Osteocyte (in vitro differentiated cells): ENCODE measurements around the gene CCNA2. TPM values are rescaled to one million over a fixed set of nuclear protein-coding genes. Genes with fewer than 3 reads are reported as not detected.

Experiments
- DNase-seq: peaks from one replicate; pipeline ENCODE4 v3.0.0; 2021; ENCODE audit warnings: mixed read lengths; ENCODE audit not compliant: unreplicated experiment; ENCODE audit errors: extremely low spot score
- H3K27ac Mint-ChIP-seq: one replicate; pipeline ENCODE4 v1.8.0; 2021; ENCODE audit warnings: mild to moderate bottlenecking, mixed read lengths; ENCODE audit not compliant: unreplicated experiment
- H3K27me3 Mint-ChIP-seq: one replicate; pipeline ENCODE4 v1.8.0; 2021; ENCODE audit warnings: mixed read lengths; ENCODE audit not compliant: unreplicated experiment
- H3K36me3 Mint-ChIP-seq: one replicate; pipeline ENCODE4 v1.8.0; 2021; ENCODE audit warnings: mixed read lengths; ENCODE audit not compliant: unreplicated experiment
- H3K4me1 Mint-ChIP-seq: one replicate; pipeline ENCODE4 v1.8.0; 2021; ENCODE audit warnings: mixed read lengths; ENCODE audit not compliant: unreplicated experiment
- H3K4me3 Mint-ChIP-seq: one replicate; pipeline ENCODE4 v1.8.0; 2021; ENCODE audit warnings: mild to moderate bottlenecking, moderate library complexity, mixed read lengths; ENCODE audit not compliant: unreplicated experiment
- H3K9me3 Mint-ChIP-seq: one replicate; pipeline ENCODE4 v1.8.0; 2021; ENCODE audit warnings: mixed read lengths; ENCODE audit not compliant: unreplicated experiment
- total RNA-seq: library from RNA; stranded (reverse); gene quantifications from 2 replicates; pipeline ENCODE4 v1.2.1, GENCODE V29; 2021
- TF ChIP-seq, protein P1 (sequence below): fragments of 200-600 bp; sonication (generic); IDR thresholded peaks from 2 replicates; pipeline ENCODE4 v1.5.0; 2021; ENCODE audit warnings: antibody characterized with exemption, mild to moderate bottlenecking, moderate library complexity

CCNA2 gene
- total RNA-seq, 1 donor from 2014 or later = 9.6 TPM

DNA sequence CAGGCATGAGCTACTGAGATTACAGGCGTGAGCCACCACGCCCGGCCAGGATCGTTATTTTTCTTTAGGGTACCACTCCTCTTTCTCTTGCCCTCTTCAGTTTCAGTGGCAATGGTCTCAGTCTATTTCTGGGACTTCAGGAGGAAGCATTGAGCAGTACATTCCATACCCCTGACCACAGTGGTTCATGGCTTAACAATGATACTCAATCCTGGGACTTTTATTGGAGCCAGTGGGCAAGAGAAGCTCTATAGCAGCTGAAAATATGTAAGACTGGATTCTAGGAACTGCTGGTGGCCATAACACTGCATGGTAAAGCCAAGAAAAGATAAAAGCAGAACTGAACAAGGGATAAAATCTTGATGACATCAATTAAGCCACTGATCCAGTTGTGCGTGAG, 5.8 kb upstream of the CCNA2 start:
- Mint-ChIP-seq H3K4me3 (no peak overlapping the region), H3K36me3 (peaks cover 23% of the 10 kb centered on the region), H3K27ac (no peak overlapping the region), H3K27me3 (no peaks in the 10 kb centered on the region), H3K4me1 (no peaks in the 10 kb centered on the region), H3K9me3 (no peaks in the 10 kb centered on the region)
- TF ChIP-seq, protein P1, sequence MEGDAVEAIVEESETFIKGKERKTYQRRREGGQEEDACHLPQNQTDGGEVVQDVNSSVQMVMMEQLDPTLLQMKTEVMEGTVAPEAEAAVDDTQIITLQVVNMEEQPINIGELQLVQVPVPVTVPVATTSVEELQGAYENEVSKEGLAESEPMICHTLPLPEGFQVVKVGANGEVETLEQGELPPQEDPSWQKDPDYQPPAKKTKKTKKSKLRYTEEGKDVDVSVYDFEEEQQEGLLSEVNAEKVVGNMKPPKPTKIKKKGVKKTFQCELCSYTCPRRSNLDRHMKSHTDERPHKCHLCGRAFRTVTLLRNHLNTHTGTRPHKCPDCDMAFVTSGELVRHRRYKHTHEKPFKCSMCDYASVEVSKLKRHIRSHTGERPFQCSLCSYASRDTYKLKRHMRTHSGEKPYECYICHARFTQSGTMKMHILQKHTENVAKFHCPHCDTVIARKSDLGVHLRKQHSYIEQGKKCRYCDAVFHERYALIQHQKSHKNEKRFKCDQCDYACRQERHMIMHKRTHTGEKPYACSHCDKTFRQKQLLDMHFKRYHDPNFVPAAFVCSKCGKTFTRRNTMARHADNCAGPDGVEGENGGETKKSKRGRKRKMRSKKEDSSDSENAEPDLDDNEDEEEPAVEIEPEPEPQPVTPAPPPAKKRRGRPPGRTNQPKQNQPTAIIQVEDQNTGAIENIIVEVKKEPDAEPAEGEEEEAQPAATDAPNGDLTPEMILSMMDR = no peak
- DNase-seq = no peak

DNA sequence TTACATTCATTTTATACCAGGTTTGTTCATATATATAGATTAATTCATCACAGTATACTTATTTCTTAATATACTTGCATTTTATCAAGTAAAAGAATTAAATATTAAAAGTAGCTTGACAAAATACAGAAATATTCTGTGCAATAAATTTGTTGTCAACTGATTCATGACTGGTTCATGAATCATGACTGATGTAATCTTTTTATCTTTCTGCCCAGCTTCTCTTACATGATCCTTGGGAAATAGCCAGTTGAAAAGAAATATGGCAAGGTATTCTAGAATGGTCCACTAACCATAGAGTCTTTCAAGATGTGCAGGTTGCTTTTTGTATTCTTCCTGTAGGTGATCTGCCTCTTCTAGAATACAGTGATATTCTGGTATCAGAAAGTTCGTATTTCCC, 4.2 kb upstream of the CCNA2 start:
- no peaks in the 10 kb centered on the region for H3K27me3 Mint-ChIP-seq
- no peak for DNase-seq
- H3K9me3 Mint-ChIP-seq = no peaks in the 10 kb centered on the region
- H3K36me3 Mint-ChIP-seq = peaks cover 22% of the 10 kb centered on the region
- peaks cover 4% of the 10 kb centered on the region for H3K4me1 Mint-ChIP-seq
- no peak overlapping the region for H3K4me3 Mint-ChIP-seq
- TF ChIP-seq, protein P1 = no peak
- no peak overlapping the region for H3K27ac Mint-ChIP-seq

DNA sequence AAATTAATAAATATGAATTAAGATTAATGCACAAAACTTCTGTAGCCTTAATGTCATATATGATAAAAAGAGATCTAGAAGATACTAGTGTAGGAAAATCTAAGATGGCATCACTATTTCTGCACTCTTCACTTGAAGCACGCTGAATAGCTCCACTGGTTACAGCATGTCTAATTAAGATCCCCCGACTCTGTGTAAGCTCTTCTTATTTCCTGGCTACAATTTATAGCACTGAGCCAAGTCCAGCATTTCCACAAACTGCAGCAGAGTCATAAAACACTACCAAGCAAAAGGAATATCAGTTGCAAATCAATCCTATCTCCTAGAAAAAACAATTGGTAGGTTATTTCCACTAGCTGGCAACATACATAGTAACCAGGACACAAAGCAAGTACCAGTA, 1.3 kb upstream of the CCNA2 start:
- Mint-ChIP-seq H3K4me3 (no peak overlapping the region), H3K27me3 (no peaks in the 10 kb centered on the region), H3K27ac (no peak overlapping the region), H3K9me3 (no peaks in the 10 kb centered on the region), H3K4me1 (peaks cover 28% of the 10 kb centered on the region), H3K36me3 (peaks cover 6% of the 10 kb centered on the region)
- no peak for DNase-seq
- TF ChIP-seq, protein P1 = no peak

DNA sequence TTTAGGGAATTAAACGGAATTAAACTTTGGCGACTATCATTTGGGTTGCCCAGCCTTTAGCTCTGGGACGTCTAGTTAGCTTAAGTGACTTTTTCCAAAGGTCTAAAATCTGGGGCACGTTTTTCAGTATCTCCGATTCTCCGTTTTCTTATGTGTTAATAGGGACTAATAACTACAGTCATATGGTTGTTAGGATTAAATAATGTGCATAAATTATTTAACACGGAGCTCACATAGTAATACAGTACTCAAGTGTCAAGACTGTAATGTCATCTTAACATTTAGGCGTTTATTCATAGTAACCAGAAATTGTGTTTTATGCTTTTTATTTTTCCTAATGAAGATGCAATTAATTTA, 466 bp upstream of the CCNA2 start:
- H3K9me3 Mint-ChIP-seq = no peaks in the 10 kb centered on the region
- H3K27me3 Mint-ChIP-seq = no peaks in the 10 kb centered on the region
- H3K4me1 Mint-ChIP-seq = peaks cover 36% of the 10 kb centered on the region
- TF ChIP-seq, protein P1 = no peak
- peak overlapping the region; percentile 89 for H3K27ac Mint-ChIP-seq
- H3K4me3 Mint-ChIP-seq = peak overlapping the region; percentile 90
- no peak for DNase-seq
- peaks cover 7% of the 10 kb centered on the region for H3K36me3 Mint-ChIP-seq

DNA sequence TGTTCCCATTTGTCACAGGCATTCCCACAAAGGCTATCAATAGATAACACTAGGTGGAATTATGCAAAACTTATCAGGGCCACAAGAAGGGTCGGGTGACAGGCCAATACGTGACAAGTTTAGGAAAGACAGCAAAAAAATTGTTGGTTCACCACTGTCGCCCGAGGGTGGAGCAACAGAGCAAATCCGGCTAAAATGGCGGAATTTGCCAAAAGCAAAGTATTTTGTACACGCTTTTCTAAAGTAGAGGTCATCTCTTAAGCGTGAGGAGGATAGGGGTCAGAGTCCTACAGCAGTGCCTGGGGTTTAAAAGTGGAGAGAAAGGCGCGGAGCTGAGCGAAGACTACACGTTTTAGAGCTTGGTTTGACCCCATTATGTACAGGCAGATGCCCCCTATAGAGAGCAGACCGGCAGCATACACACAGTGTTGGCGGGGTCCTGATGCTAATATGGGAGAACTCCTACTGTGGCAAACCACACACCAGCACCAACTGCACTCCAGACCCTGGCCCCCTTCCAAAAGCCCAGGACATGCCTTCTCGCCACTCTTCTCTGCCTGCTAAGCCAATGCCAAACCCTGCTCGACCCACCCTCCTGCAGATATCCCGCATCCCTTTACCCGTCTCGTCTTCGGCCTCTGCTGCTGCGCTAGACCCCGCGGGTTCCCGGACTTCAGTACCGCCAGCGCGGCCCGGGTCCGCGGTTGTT, 733 bp downstream of the CCNA2 start:
- Mint-ChIP-seq H3K36me3 (peaks cover 11% of the 10 kb centered on the region), H3K9me3 (no peaks in the 10 kb centered on the region), H3K27ac (peak overlapping the region; percentile 89), H3K4me1 (peaks cover 40% of the 10 kb centered on the region), H3K4me3 (peak overlapping the region; percentile 90), H3K27me3 (no peaks in the 10 kb centered on the region)
- no peak for DNase-seq
- TF ChIP-seq, protein P1 = peak; percentile 31
